Vagina (tissue), 2 donors: ENCODE measurements around the gene B4GALT5.

Experiments
- POLR2A ChIP-seq, 2 donors: fragments of 450-650 bp; IDR thresholded peaks; one replicate each; pipeline ENCODE4 v1.6.1; 2017; ENCODE audit warnings: antibody characterized with exemption in 2 of 2, mild to moderate bottlenecking in 2 of 2, moderate library complexity in 2 of 2
- POLR2AphosphoS5 ChIP-seq, 2 donors: sonication (generic); formaldehyde crosslinking; IDR thresholded peaks; one replicate each; pipeline ENCODE4 v1.9.0; 2017; ENCODE audit warnings: antibody characterized with exemption in 2 of 2, mild to moderate bottlenecking in 2 of 2, low read depth in 1 of 2; ENCODE audit not compliant: insufficient read depth in 1 of 2
- TF ChIP-seq, protein P1 (sequence below), 3 experiments: fragments of 450-650 bp in 2 of 3; fragments of 200-600 bp in 1 of 3; sonication (generic) in 1 of 3; IDR thresholded peaks; one replicate each; pipeline ENCODE4 v1.5.1; 2017 to 2019; ENCODE audit warnings: antibody characterized with exemption in 3 of 3, mild to moderate bottlenecking in 2 of 3, moderate library complexity in 2 of 3

DNA sequence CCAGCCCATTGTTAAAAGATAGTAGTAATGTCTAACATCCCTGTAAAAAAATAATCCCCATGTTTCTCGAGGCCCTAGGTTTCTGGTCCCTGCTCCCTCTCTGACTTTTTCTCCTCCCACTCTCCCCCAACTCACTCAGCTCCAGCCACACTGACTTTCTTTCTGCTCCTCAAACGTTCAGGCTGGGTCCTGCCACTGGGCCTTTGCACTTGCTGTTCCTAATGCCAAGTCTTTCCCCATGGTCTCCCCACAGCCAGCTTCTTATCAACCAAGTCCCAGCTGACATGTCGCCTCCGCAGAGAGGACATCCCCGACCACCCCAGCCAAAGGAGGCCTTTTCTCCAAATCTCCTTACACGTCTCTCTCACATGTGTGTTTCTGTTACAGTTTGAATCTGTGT lies 123.9 kb downstream of the B4GALT5 start:
- TF ChIP-seq POLR2A (IDR thresholded peaks at IDR 0.05) (no peak), POLR2AphosphoS5 (IDR thresholded peaks at IDR 0.05; ENCODE audit: insufficient read depth in 1 of 2, low read depth in 1 of 2) (no peak)
- TF ChIP-seq, protein P1, sequence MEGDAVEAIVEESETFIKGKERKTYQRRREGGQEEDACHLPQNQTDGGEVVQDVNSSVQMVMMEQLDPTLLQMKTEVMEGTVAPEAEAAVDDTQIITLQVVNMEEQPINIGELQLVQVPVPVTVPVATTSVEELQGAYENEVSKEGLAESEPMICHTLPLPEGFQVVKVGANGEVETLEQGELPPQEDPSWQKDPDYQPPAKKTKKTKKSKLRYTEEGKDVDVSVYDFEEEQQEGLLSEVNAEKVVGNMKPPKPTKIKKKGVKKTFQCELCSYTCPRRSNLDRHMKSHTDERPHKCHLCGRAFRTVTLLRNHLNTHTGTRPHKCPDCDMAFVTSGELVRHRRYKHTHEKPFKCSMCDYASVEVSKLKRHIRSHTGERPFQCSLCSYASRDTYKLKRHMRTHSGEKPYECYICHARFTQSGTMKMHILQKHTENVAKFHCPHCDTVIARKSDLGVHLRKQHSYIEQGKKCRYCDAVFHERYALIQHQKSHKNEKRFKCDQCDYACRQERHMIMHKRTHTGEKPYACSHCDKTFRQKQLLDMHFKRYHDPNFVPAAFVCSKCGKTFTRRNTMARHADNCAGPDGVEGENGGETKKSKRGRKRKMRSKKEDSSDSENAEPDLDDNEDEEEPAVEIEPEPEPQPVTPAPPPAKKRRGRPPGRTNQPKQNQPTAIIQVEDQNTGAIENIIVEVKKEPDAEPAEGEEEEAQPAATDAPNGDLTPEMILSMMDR (IDR thresholded peaks at IDR 0.05) = no peak
